BLaER1 treated with 17β-estradiol and CSF1 and Interleukin-3, amounts not matched to agents 10 nM and 100 nM (cell line): Measurements from ENCODE around the gene PAX1.

ENCODE experiments used
- H3K27ac ChIP-seq, 11 experiments: shearing (Covaris generic); formaldehyde crosslinking; 2 replicates each; pipeline ENCODE4 v1.8.1; 2022
- H3K27me3 ChIP-seq, 11 experiments: shearing (Covaris generic); formaldehyde crosslinking; 2 replicates each; pipeline ENCODE4 v1.8.1; 2022
- H3K36me3 ChIP-seq, 11 experiments: shearing (Covaris generic); formaldehyde crosslinking; 2 replicates each; pipeline ENCODE4 v1.8.1; 2022
- H3K4me1 ChIP-seq, 10 experiments: shearing (Covaris generic); formaldehyde crosslinking; 2 replicates each; pipeline ENCODE4 v1.8.1; 2022
- H3K4me2 ChIP-seq, 11 experiments: shearing (Covaris generic); formaldehyde crosslinking; 2 replicates each; pipeline ENCODE4 v1.8.1; 2022
- H3K4me3 ChIP-seq, 10 experiments: shearing (Covaris generic); formaldehyde crosslinking; 2 replicates each; pipeline ENCODE4 v1.8.1; 2022
- H3K9ac ChIP-seq, 11 experiments: shearing (Covaris generic); formaldehyde crosslinking; 2 replicates each; pipeline ENCODE4 v1.8.1; 2022
- H3K9me3 ChIP-seq, 11 experiments: shearing (Covaris generic); formaldehyde crosslinking; replicated peaks in 1 of 11; 2 replicates each; pipeline ENCODE4 v1.8.1; 2022
- H4K20me1 ChIP-seq, 11 experiments: shearing (Covaris generic); formaldehyde crosslinking; 2 replicates each; pipeline ENCODE4 v1.8.1; 2022
- Cebpa-rat ChIP-seq, 11 experiments: shearing (Covaris generic); IDR thresholded peaks; 2 replicates each; pipeline ENCODE4 v1.8.1; 2022

PAX1 gene

DNA sequence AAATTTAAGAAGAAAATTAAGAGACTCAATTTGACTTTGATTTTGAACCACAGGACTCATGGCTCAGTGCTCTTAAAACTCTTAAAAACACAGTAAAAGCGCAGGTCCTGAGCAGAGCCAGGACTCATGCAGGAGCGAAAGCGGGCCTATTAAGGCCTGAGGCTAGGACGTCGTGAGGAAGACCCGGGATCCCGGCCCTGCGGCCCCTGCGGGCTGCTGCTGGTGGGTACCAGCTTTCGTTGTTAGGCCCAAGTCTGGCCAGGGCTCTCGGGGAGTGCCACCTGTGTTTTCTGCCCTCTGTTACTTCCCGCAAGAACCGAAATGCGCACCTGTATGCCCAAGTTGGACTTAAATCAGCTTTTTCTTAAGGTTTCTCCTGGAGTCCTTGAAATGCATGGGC lies 3.4 kb upstream of the PAX1 start:
- no peaks in the 10 kb centered on the region; a peak in 1 of 22 replicates for H4K20me1 ChIP-seq
- H3K4me2 ChIP-seq = no peak overlapping the region
- H3K9ac ChIP-seq = no peak overlapping the region
- no peak overlapping the region for H3K27ac ChIP-seq
- H3K9me3 ChIP-seq = peaks cover 57 to 61% (median 59%) of the 10 kb centered on the region in 11 experiments
- no peaks in the 10 kb centered on the region for H3K36me3 ChIP-seq
- no peaks in the 10 kb centered on the region for H3K4me1 ChIP-seq
- no peak for TF ChIP-seq Cebpa-rat (IDR thresholded peaks at IDR 0.05)
- H3K4me3 ChIP-seq = no peak overlapping the region
- peaks cover 24 to 69% (median 55%) of the 10 kb centered on the region in 11 experiments for H3K27me3 ChIP-seq

DNA sequence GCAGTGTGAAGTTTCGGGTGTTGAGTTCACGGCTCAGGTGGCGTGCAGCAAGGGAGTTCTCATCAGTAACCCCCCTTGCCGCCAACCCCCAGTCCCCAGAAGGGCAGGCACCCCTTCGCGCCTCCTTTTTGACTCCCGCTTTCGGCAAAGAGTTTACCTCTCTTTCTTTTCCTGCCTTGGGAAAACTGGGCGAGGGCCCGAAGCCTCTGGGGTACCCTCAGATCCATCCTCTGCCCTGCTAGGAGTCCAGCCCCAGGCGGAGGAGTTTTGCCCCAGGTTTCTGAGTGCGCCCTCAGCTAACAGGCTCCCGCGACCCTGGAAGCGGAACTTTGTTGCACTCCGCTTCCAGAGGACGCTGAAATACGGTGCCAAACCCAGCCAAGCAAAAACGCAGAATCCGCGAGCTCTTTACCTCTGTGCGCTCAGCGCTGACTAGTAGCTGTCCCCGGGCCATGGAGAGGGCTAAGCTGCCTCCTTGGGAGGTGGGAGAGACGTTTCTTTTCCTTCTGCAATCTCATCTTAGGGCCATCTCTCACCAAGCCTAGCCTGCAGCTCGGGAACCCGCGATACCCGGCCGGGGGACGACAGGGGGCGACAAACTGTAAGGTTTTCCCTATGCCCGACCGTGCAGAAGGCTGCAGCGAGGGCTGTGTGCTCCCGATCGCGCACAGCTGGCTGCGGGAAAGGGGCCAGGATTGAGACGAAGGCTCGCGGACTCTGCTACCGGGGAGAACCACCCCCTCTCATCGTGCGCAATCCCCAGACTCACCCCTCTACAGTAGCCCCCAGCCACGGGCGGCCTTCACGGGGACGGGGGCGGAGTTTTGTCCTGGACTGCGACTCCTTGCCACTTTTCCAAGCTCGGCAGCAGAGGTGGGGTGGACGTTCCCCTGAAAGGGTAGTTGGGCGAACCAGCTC lies 2.7 kb upstream of the PAX1 start:
- Histone ChIP-seq H4K20me1 (no peaks in the 10 kb centered on the region; a peak in 1 of 22 replicates), H3K4me3 (peak overlapping the region in 2 of 10 experiments; percentile 1 to 14; a peak in 2 of 20 replicates), H3K27me3 (peaks cover 32 to 77% (median 63%) of the 10 kb centered on the region in 11 experiments), H3K9me3 (peaks cover 64 to 69% (median 66%) of the 10 kb centered on the region in 11 experiments), H3K4me2 (no peak overlapping the region), H3K27ac (no peak overlapping the region), H3K4me1 (no peaks in the 10 kb centered on the region), H3K36me3 (no peaks in the 10 kb centered on the region), H3K9ac (no peak overlapping the region)
- no peak for TF ChIP-seq Cebpa-rat (IDR thresholded peaks at IDR 0.05)

DNA sequence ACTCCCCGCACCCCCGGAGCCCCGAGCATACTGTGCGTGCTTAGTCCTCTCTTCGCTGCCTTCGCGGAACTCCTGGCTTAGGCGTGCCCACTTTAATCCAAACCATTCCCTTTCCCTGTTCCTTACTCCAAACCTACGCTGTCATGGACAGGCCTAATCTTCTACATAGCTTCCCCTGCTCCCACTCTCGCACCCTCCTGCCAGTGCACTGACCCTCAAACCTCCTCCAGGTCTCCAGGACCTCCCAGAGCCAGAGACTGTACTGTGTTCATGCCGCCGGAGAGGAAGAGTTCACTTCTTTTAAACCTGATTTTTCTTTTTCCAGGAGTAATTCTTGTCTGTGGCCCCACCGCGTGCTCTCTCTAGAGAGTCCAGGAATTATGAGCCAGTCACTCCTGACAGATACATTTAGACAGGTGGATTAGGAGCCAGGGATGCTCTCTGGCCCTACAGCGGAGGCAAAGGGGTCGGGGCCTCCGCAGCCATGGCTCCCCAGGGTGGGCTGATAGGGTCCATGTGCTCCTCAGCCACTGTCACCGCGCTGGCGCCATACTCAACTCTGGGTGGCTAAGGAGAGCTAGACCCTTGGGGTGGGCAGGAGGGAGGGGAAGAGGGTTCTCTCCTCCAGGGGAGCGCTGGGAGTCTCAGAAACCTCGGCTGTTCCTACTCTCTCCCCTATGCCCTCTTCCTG lies 1.6 kb upstream of the PAX1 start:
- no peaks in the 10 kb centered on the region for H3K4me1 ChIP-seq
- TF ChIP-seq Cebpa-rat (IDR thresholded peaks at IDR 0.05) = no peak
- no peaks in the 10 kb centered on the region for H3K36me3 ChIP-seq
- no peak overlapping the region for H3K27ac ChIP-seq
- H4K20me1 ChIP-seq = no peaks in the 10 kb centered on the region; a peak in 2 of 22 replicates
- peaks cover 43 to 88% (median 73%) of the 10 kb centered on the region in 11 experiments for H3K27me3 ChIP-seq
- no peak overlapping the region for H3K4me3 ChIP-seq
- H3K9me3 ChIP-seq = peaks cover 75 to 80% (median 77%) of the 10 kb centered on the region in 11 experiments
- H3K9ac ChIP-seq = no peak overlapping the region
- H3K4me2 ChIP-seq = no peak overlapping the region

DNA sequence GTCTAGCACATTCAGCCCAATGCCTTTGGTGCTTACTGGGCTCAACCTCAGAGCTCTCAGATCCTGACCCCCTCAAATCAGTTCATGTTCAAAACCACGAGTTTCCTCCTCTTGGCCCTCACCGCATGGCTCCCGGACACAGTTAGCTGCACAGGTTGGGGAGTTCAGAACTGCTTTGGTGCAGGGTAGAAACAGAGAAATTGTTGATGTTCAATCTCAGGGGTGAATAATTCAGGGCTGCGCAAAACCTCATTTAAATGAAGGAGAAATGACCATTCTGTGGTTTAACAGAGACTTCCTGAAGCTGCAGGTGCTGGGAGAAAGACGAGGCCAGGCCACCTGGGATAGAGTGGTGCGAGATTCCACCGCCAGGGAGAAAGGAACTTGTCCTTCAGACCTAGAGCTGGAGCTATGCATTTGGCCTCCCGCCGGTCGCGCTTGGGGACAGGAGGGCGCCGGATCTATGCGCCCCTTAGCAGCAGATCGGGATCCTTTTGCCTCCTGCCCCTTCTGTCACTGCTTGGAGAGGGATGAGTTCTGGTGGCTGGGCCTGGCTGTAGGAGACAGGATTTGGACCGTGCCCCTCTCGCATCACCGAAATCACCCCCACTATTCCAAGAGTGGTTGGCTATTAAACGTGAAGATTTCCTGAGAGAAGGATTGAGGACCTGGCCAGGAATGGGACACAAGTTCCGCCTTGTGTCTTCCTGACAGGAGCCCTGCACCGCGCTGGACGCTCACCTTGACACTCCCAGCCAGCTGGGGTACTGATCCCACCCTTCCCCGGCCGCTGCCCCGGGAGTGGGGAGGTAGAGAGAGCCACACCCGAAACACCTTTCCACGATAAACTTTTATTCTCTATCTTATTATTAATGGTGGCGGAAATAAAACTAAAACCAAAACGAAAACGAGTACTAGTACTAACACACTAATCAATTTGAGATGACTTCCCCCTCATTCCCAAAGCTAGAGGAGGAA lies 767 bp upstream of the PAX1 start:
- no peak overlapping the region for H3K27ac ChIP-seq
- peaks cover 81 to 86% (median 85%) of the 10 kb centered on the region in 11 experiments for H3K9me3 ChIP-seq
- H4K20me1 ChIP-seq = no peaks in the 10 kb centered on the region; a peak in 2 of 22 replicates
- H3K4me3 ChIP-seq = no peak overlapping the region
- H3K9ac ChIP-seq = no peak overlapping the region
- H3K4me2 ChIP-seq = no peak overlapping the region
- TF ChIP-seq Cebpa-rat (IDR thresholded peaks at IDR 0.05) = no peak
- no peaks in the 10 kb centered on the region for H3K36me3 ChIP-seq
- H3K27me3 ChIP-seq = peaks cover 51 to 96% (median 82%) of the 10 kb centered on the region in 11 experiments
- H3K4me1 ChIP-seq = no peaks in the 10 kb centered on the region

DNA sequence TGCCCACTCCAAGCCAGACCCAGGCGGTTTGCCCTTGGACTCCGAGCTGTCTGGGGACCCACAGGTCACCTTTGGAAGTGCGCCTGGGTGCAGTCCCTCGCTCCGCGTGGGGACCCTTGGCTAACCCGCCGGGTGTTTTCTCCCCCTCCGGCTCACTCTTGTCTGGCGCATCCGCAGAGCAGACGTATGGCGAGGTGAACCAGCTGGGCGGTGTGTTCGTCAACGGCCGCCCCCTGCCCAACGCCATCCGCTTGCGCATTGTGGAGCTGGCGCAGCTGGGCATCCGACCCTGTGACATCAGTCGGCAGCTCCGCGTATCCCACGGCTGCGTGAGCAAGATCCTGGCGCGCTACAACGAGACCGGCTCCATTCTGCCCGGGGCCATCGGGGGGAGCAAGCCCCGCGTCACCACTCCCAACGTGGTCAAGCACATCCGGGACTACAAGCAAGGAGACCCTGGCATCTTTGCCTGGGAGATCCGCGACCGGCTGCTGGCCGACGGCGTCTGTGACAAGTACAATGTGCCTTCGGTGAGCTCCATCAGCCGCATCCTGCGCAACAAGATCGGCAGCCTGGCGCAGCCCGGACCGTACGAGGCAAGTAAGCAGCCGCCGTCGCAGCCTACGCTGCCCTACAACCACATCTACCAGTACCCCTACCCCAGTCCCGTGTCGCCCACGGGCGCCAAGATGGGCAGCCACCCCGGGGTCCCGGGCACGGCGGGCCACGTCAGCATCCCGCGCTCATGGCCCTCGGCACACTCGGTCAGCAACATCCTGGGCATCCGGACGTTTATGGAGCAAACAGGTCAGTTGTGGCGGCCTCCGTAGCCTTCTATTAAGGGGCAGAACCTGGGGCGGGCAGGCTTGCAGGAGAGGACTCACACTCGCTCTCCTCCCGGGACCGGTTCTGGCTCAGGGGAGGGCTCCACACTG lies 1.1 kb downstream of the PAX1 start:
- Histone ChIP-seq H3K4me3 (0 out of 20 replicates have a peak overlapping the region, but pooled peaks of 1 of the 10 experiments have one; percentile 7), H3K36me3 (no peaks in the 10 kb centered on the region), H3K27ac (no peak overlapping the region), H3K4me1 (no peaks in the 10 kb centered on the region), H3K9me3 (peaks cover 76 to 80% (median 79%) of the 10 kb centered on the region in 11 experiments), H3K9ac (no peak overlapping the region), H3K4me2 (no peak overlapping the region), H4K20me1 (no peaks in the 10 kb centered on the region; a peak in 1 of 22 replicates), H3K27me3 (peaks cover 67 to 97% (median 87%) of the 10 kb centered on the region in 11 experiments)
- no peak for TF ChIP-seq Cebpa-rat (IDR thresholded peaks at IDR 0.05)

DNA sequence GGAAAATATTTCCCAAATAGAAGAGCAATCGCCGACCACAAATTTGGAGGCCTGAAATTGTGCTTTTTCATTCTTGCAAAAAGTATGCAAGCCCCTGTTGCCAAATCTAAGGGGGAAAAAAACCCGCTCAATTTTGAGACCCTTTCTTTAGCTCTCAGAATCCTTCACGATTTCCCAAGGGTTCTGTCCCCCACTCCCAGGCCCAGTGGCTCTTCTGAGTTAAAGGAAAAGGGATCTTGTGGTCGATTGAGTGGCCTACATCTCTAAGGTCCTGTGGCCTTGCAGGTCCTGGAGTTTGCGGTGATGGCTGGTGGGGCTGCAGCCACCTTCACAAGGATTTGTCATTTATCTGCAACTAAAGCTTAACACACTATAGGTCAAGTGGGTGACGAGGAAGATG lies 1.8 kb downstream of the PAX1 start:
- Histone ChIP-seq H3K9ac (no peak overlapping the region), H3K4me1 (no peaks in the 10 kb centered on the region), H4K20me1 (no peaks in the 10 kb centered on the region; a peak in 1 of 22 replicates), H3K27me3 (peaks cover 69 to 97% (median 87%) of the 10 kb centered on the region in 11 experiments), H3K36me3 (no peaks in the 10 kb centered on the region), H3K4me2 (no peak overlapping the region), H3K9me3 (peaks cover 68 to 73% (median 71%) of the 10 kb centered on the region in 11 experiments), H3K27ac (no peak overlapping the region), H3K4me3 (no peak overlapping the region)
- no peak for TF ChIP-seq Cebpa-rat (IDR thresholded peaks at IDR 0.05)

DNA sequence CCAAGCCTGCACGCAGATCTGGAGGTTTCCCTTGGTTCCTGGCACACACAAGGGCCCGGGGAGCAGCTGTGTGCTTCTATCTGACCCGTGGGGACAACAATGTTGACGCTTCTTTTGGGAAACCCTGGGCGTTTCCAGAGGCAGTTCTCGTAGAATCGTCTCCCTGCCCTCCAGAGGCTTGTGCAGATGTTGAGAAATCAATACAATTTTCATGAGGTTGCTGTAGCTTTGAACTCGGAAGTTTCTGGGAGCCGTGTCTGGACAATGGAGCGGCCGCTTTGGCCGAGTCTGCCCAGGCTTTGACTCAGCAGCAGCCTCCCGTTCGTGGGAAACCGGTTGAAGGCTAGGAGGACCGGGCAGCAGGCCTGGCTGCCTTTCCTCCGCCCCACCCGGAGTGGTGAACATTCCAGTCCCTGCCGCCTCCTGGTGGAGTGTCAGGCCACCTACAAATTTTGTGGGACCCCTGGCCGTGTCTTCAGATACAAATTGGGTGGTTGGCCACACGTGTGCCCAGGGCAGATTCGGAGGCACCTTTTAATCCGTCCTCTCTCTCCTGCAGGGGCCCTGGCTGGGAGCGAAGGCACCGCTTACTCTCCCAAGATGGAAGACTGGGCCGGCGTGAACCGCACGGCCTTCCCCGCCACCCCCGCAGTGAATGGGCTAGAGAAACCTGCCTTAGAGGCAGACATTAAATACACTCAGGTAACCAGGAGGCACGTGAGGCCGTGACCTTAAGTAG lies 2.7 kb downstream of the PAX1 start:
- no peak overlapping the region for H3K4me2 ChIP-seq
- H3K9me3 ChIP-seq = peaks cover 60 to 67% (median 63%) of the 10 kb centered on the region in 11 experiments
- H3K27ac ChIP-seq = no peak overlapping the region
- no peak for TF ChIP-seq Cebpa-rat (IDR thresholded peaks at IDR 0.05)
- H3K9ac ChIP-seq = no peak overlapping the region
- peaks cover 69 to 97% (median 87%) of the 10 kb centered on the region in 11 experiments for H3K27me3 ChIP-seq
- no peak overlapping the region for H3K4me3 ChIP-seq
- no peaks in the 10 kb centered on the region; a peak in 1 of 22 replicates for H4K20me1 ChIP-seq
- no peaks in the 10 kb centered on the region for H3K36me3 ChIP-seq
- H3K4me1 ChIP-seq = no peaks in the 10 kb centered on the region
